K562 (cell line): ENCODE measurements around the gene DTX1. TPM values are rescaled to one million over a fixed set of nuclear protein-coding genes. Genes with fewer than 3 reads are reported as not detected.

Experiments used
- CHD7 ChIP-seq: fragments of 200-600 bp; sonication (generic); IDR thresholded peaks from one replicate; pipeline ENCODE4 v1.6.1; 2012; ENCODE audit warnings: mild to moderate bottlenecking, low read depth, low read length, inconsistent platforms
- MXD1 ChIP-seq: fragments of 250-450 bp; sonication (Bioruptor Pico); IDR thresholded peaks from 2 replicates; pipeline ENCODE4 v1.8.0; 2021; ENCODE audit warnings: borderline replicate concordance, mild to moderate bottlenecking, moderate library complexity; ENCODE audit not compliant: poor library complexity, severe bottlenecking
- ZKSCAN1 ChIP-seq: fragments of 150-350 bp; IDR thresholded peaks from 2 replicates; pipeline ENCODE4 v1.6.1; 2016; ENCODE audit warnings: low read depth, low read length
- polyA plus RNA-seq, 8 experiments: library from polyadenylated mRNA; depleted of rRNA in 4 of 8; stranded (reverse) in 5 of 8; unstranded in 3 of 8; fragments of >200 nt; fragmentation: Nextera tagmentation in 2 of 8; fragmentation: Illumina TruSeq in 1 of 8; extraction: Ambion mirVana in 2 of 8; extraction: Trizol in 1 of 8; gene quantifications; 2 replicates each; pipeline versions ENCODE4 v1.2.1 to v1.2.3, GENCODE V29; 2011 to 2014; ENCODE audit warnings: inconsistent platforms in 1 of 8, missing spikeins in 1 of 8
- total RNA-seq, 7 experiments: library from RNA; depleted of rRNA in 6 of 7; stranded (reverse); fragments of >200 nt in 6 of 7; fragmentation: Illumina TruSeq in 2 of 7; extraction: Trizol in 2 of 7; gene quantifications; 2 replicates each; pipeline versions ENCODE4 v1.2.1 to v1.2.3, GENCODE V29; 2011 to 2021; ENCODE audit warnings: low replicate concordance in 1 of 7

DTX1 gene
- total and polyA plus RNA-seq, 9 of the 15 experiments (the other 6 are each of a cell fraction or from before 2014, with no cell fraction given) = not detected

- TF ChIP-seq CHD7 (no peak), ZKSCAN1 (no peak), MXD1 (CRISPR knock-in tag) (no peak)
Observed at GRCh38 chr12:113140706-113141105, 84.2 kb downstream of the DTX1 start (continued).
